LoVo (cell line): Measurements from ENCODE around the gene EDRF1.
"Not testable (repeated sequence)": the region's sequence is repeated elsewhere in the genome, so short reads cannot be mapped to it uniquely, and the experiment has no call there.

ENCODE experiments used
- DNase-seq: peaks from one replicate; pipeline ENCODE4 v3.0.0-alpha.2; 2016; ENCODE audit warnings: low spot score

EDRF1 gene

GRCh38 chr10:125719173-125720001 is at the start of gene EDRF1:
EDRF1 (plus strand) TSS chr10:125719709; CDS start chr10:125719808, 99 bp downstream.
- DNase-seq: peak; percentile 99

- DNase-seq: no peak
Observed at GRCh38 chr10:125672884-125673283, 46.6 kb upstream of the EDRF1 start.

GRCh38 chr10:125679436-125679835 is 40.1 kb upstream of the EDRF1 start:
- no peak for DNase-seq

- no peak for DNase-seq
Observed at GRCh38 chr10:125683063-125683462, 36.4 kb upstream of the EDRF1 start, which contains the start of gene TEX36. TEX36 (minus strand) TSS chr10:125683163; CDS start chr10:125682989, 174 bp downstream.

- DNase-seq: no peak
Observed at GRCh38 chr10:125683821-125684220, 35.7 kb upstream of the EDRF1 start.

GRCh38 chr10:125684581-125684980 is 34.9 kb upstream of the EDRF1 start:
- no peak for DNase-seq

- DNase-seq: no peak
Observed at GRCh38 chr10:125687507-125688185, 31.9 kb upstream of the EDRF1 start.

GRCh38 chr10:125689955-125690569 is 29.4 kb upstream of the EDRF1 start:
- peak; percentile 7 for DNase-seq

GRCh38 chr10:125691160-125691981 is 28.1 kb upstream of the EDRF1 start:
- DNase-seq: peak; percentile 41

GRCh38 chr10:125692196-125692595 is 27.3 kb upstream of the EDRF1 start:
- no peak for DNase-seq

- no peak for DNase-seq
Observed at GRCh38 chr10:125692601-125693523, 26.6 kb upstream of the EDRF1 start.

- DNase-seq: no peak
Observed at GRCh38 chr10:125693524-125693847, 26.0 kb upstream of the EDRF1 start.

- peak; percentile 70 for DNase-seq
Observed at GRCh38 chr10:125694883-125695282, 24.6 kb upstream of the EDRF1 start.

GRCh38 chr10:125696884-125697283 is 22.6 kb upstream of the EDRF1 start:
- DNase-seq: not testable (repeated sequence)

- no peak for DNase-seq
Observed at GRCh38 chr10:125698481-125698998, 21.0 kb upstream of the EDRF1 start.

- DNase-seq: no peak
Observed at GRCh38 chr10:125699562-125700143, 19.9 kb upstream of the EDRF1 start.

GRCh38 chr10:125700355-125700911 is 19.1 kb upstream of the EDRF1 start:
- no peak for DNase-seq

GRCh38 chr10:125707541-125708468 is 11.7 kb upstream of the EDRF1 start:
- peak; percentile 65 for DNase-seq

GRCh38 chr10:125708971-125709503 is 10.5 kb upstream of the EDRF1 start:
- DNase-seq: no peak
